GM10248 (cell line): ENCODE measurements around the gene ADCY10.

Experiments used
- CTCF ChIA-PET: fragments of 300-600 bp; sonication (Branson Sonifier 250); formaldehyde crosslinking; extraction: SDS; loops from one replicate; lab custom pipeline; 2021; ENCODE audit warnings: antibody characterized with exemption; lab: Yijun Ruan, JAX
- POLR2A ChIA-PET: fragments of 350-650 bp; sonication (Branson Sonifier 250); formaldehyde crosslinking; extraction: SDS; loops from one replicate; lab custom pipeline; 2020; ENCODE audit warnings: antibody characterized with exemption; lab: Yijun Ruan, JAX
- DNase-seq: peaks from one replicate; pipeline ENCODE4 v3.0.0; 2012; ENCODE audit errors: extremely low spot score
- CTCF ChIP-seq: IDR thresholded peaks from 2 replicates; pipeline ENCODE4 v1.5.1; 2012; ENCODE audit warnings: mild to moderate bottlenecking, low read depth; ENCODE audit errors: extremely low read depth, missing control alignments, control extremely low read depth

Gene ADCY10

GRCh38 chr1:167797015-167797414 is 116.9 kb downstream of the ADCY10 start:
- no peak for DNase-seq
- ChIA-PET POLR2A (no interaction called here), CTCF (interaction anchor here (0.6 to 1.7 kb wide), 3 partner anchors 22 to 44 kb away, joined by 3 to 4 read pairs (median 3); no protein-coding TSS in a partner anchor)
- TF ChIP-seq CTCF = no peak

GRCh38 chr1:167795810-167796740 is 117.9 kb downstream of the ADCY10 start:
- POLR2A ChIA-PET = no interaction called here
- no peak for DNase-seq

GRCh38 chr1:167794043-167794442 is 119.9 kb downstream of the ADCY10 start:
- no peak for TF ChIP-seq CTCF
- CTCF ChIA-PET = interaction anchor here (1.0 kb wide), 1 partner anchor 9 kb away, joined by 3 read pairs; no protein-coding TSS in a partner anchor
- DNase-seq = no peak
- POLR2A ChIA-PET = no interaction called here

More at GRCh38 chr1:167795810-167796740, 117.9 kb downstream of the ADCY10 start:
- CTCF ChIA-PET = interaction anchor here (0.6 to 1.1 kb wide), 4 partner anchors 10 to 43 kb away, joined by 3 to 4 read pairs (median 3); no protein-coding TSS in a partner anchor
- TF ChIP-seq CTCF = no peak

GRCh38 chr1:167792188-167792565 is 121.8 kb downstream of the ADCY10 start:
- ChIA-PET CTCF (interaction anchor here (0.9 to 4.5 kb wide), 3 partner anchors 10 to 33 kb away, joined by 3 to 28 read pairs (median 4); no protein-coding TSS in a partner anchor), POLR2A (no interaction called here)
- DNase-seq = no peak
- TF ChIP-seq CTCF = no peak

- POLR2A ChIA-PET = no interaction called here
- CTCF ChIA-PET = interaction anchor here (0.8 to 4.5 kb wide), 4 partner anchors 11 to 32 kb away, joined by 3 to 28 read pairs (median 4); no protein-coding TSS in a partner anchor
- DNase-seq = no peak
Observed at GRCh38 chr1:167791281-167792187, 122.4 kb downstream of the ADCY10 start.

More at GRCh38 chr1:167791281-167792187, 122.4 kb downstream of the ADCY10 start:
- no peak for TF ChIP-seq CTCF
